ENCODE measurements around the gene NT5E. TPM values are rescaled to one million over a fixed set of nuclear protein-coding genes. Genes with fewer than 3 reads are reported as not detected.
A peak's percentile ranks its signal among the peaks of the same experiment; 100 is the strongest.

The NT5E gene
- polyA plus RNA-seq, 1 of the 3 experiments (the other 2 are of a cell fraction): 443 TPM

DNA sequence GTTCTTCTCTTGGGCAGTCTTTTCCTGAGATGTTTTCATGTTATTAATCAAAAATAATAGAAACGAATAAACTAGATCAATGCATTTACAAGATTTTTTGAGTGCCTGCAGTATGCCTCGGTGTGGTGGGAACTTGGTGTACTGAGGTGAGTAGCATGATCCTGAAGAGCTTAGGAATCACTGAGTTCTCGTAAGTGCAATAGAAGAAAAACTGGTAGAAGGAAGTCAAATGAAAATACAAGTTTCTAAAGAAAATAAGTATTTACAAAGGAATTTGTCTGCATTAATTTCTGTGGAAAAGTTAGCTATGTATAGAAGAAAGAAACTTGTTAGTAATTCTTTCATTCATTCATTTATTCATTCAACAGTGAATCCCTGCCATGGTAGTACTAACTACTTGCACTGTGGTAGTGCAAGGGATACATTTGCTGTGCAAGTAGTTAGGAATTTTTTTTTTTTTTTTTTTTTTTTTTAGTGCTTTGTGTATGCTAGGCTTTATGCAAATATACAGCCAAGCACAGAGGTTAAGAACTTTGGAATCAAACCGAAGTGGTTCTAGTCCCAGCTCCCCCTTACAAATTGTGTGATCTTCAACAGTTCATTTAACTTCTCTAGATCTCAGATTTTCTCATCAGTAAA is 13.9 kb downstream of the NT5E start:
- peak overlapping the region; percentile 63 for H3K4me2 ChIP-seq
- H3K4me1 ChIP-seq (ENCODE audit: control insufficient read depth in 1 of 2, insufficient read depth in 2 of 2, low read depth in 1 of 2, low read length in 1 of 2): peaks cover 8 to 83% of the 10 kb centered on the region in 2 experiments
- no peak overlapping the region for H2AFZ ChIP-seq (ENCODE audit: low read depth)
- H3K9ac ChIP-seq: peak overlapping the region; percentile 92
- peaks cover 79% of the 10 kb centered on the region for H3F3A ChIP-seq (replicated peaks; ENCODE audit: insufficient read depth)
- H4K20me1 ChIP-seq (ENCODE audit: insufficient read depth): no peaks in the 10 kb centered on the region
- peaks cover 78% of the 10 kb centered on the region for H3K79me2 ChIP-seq (ENCODE audit: insufficient read depth)
- H3K9me2 ChIP-seq: no peaks in the 10 kb centered on the region
- H3K36me3 ChIP-seq (replicated peaks in 1 of 2; ENCODE audit: control insufficient read depth in 1 of 2, insufficient read depth in 2 of 2, low read length in 1 of 2): peaks cover 28 to 37% of the 10 kb centered on the region in 2 experiments
- peak overlapping the region; percentile 88 to 100; a peak in 3 of 4 replicates for H3K27ac ChIP-seq (ENCODE audit: low read depth in 2 of 2, low read length in 1 of 2)
- POLR2A ChIA-PET: no interaction called here
- CTCF ChIA-PET: interaction anchor here (1.3 to 2.2 kb wide), 4 partner anchors 19 to 140 kb away, joined by 4 to 7 read pairs (median 6); no protein-coding TSS in a partner anchor
- WGBS (ENCODE audit: low lambda C conversion rate): 20% methylated on average over 4 of the region's 4 CpGs
- H3K4me3 ChIP-seq (ENCODE audit: low read depth in 2 of 2, low read length in 1 of 2): 0 out of 4 replicates have a peak overlapping the region, but pooled peaks of 1 of the 2 experiments have one; percentile 3
- H3K27me3 ChIP-seq (ENCODE audit: insufficient read depth): no peaks in the 10 kb centered on the region
- no peaks in the 10 kb centered on the region for H3K9me3 ChIP-seq
- TF ChIP-seq ELF1 (IDR thresholded peaks at IDR 0.05) (no peak), RFX5 (IDR thresholded peaks at IDR 0.05; ENCODE audit: low read length) (no peak), GATA2 (CRISPR knock-in tag; IDR thresholded peaks at IDR 0.05) (no peak), SMC3 (IDR thresholded peaks at IDR 0.05; ENCODE audit: low read depth, low read length) (no peak), RAD21 (IDR thresholded peaks at IDR 0.05; ENCODE audit: low read length) (no peak), TCF12 (IDR thresholded peaks at IDR 0.05) (no peak), FOXJ3 (CRISPR knock-in tag; IDR thresholded peaks at IDR 0.05) (no peak), NRF1 (IDR thresholded peaks at IDR 0.05; ENCODE audit: low read depth, low read length) (no peak), FOXM1 (IDR thresholded peaks at IDR 0.05; ENCODE audit: low read depth) (no peak), CHD2 (IDR thresholded peaks at IDR 0.05; ENCODE audit: low read length, partially characterized antibody) (no peak), FOSL2 (IDR thresholded peaks at IDR 0.05; ENCODE audit: borderline replicate concordance, low read depth) (no peak), NFIC (IDR thresholded peaks at IDR 0.05; ENCODE audit: borderline replicate concordance) (no peak), YY1 (IDR thresholded peaks at IDR 0.05; ENCODE audit: low read depth) (no peak), SIN3A (IDR thresholded peaks at IDR 0.05; ENCODE audit: borderline replicate concordance, low read depth, low read length) (no peak), EP300 (IDR thresholded peaks at IDR 0.05; ENCODE audit: borderline replicate concordance in 1 of 2, low read depth in 1 of 2, low read length in 1 of 2) (no peak), MEF2A (IDR thresholded peaks at IDR 0.05; ENCODE audit: borderline replicate concordance, low read depth) (no peak)
- TF ChIP-seq, protein P1, sequence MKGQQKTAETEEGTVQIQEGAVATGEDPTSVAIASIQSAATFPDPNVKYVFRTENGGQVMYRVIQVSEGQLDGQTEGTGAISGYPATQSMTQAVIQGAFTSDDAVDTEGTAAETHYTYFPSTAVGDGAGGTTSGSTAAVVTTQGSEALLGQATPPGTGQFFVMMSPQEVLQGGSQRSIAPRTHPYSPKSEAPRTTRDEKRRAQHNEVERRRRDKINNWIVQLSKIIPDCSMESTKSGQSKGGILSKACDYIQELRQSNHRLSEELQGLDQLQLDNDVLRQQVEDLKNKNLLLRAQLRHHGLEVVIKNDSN (IDR thresholded peaks at IDR 0.05; ENCODE audit: borderline replicate concordance, low read depth): no peak
- TF ChIP-seq, protein P2, sequence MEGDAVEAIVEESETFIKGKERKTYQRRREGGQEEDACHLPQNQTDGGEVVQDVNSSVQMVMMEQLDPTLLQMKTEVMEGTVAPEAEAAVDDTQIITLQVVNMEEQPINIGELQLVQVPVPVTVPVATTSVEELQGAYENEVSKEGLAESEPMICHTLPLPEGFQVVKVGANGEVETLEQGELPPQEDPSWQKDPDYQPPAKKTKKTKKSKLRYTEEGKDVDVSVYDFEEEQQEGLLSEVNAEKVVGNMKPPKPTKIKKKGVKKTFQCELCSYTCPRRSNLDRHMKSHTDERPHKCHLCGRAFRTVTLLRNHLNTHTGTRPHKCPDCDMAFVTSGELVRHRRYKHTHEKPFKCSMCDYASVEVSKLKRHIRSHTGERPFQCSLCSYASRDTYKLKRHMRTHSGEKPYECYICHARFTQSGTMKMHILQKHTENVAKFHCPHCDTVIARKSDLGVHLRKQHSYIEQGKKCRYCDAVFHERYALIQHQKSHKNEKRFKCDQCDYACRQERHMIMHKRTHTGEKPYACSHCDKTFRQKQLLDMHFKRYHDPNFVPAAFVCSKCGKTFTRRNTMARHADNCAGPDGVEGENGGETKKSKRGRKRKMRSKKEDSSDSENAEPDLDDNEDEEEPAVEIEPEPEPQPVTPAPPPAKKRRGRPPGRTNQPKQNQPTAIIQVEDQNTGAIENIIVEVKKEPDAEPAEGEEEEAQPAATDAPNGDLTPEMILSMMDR (IDR thresholded peaks at IDR 0.05): no peak
- TF ChIP-seq, protein P3, sequence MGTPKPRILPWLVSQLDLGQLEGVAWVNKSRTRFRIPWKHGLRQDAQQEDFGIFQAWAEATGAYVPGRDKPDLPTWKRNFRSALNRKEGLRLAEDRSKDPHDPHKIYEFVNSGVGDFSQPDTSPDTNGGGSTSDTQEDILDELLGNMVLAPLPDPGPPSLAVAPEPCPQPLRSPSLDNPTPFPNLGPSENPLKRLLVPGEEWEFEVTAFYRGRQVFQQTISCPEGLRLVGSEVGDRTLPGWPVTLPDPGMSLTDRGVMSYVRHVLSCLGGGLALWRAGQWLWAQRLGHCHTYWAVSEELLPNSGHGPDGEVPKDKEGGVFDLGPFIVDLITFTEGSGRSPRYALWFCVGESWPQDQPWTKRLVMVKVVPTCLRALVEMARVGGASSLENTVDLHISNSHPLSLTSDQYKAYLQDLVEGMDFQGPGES (IDR thresholded peaks at IDR 0.05; ENCODE audit: low read depth, low read length): no peak
- TF ChIP-seq, protein P4, sequence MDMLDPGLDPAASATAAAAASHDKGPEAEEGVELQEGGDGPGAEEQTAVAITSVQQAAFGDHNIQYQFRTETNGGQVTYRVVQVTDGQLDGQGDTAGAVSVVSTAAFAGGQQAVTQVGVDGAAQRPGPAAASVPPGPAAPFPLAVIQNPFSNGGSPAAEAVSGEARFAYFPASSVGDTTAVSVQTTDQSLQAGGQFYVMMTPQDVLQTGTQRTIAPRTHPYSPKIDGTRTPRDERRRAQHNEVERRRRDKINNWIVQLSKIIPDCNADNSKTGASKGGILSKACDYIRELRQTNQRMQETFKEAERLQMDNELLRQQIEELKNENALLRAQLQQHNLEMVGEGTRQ (IDR thresholded peaks at IDR 0.05; ENCODE audit: borderline replicate concordance, low read depth, low read length): no peak
- no peak for DNase-seq
